KMS-11 (cell line): ENCODE measurements around the gene PLD4.

Source experiments
- H2AFZ ChIP-seq: fragments of 200-600 bp; sonication (generic); 2 replicates; pipeline ENCODE4 v1.6.1; 2016; ENCODE audit warnings: antibody characterized with exemption, mixed run types, low read depth
- H3K27ac ChIP-seq: fragments of 200-600 bp; sonication (generic); 2 replicates; pipeline ENCODE4 v1.6.1; 2016; ENCODE audit warnings: mild to moderate bottlenecking, mixed run types
- H3K27me3 ChIP-seq: fragments of 200-600 bp; sonication (generic); 2 replicates; pipeline ENCODE4 v1.6.1; 2017; ENCODE audit warnings: mild to moderate bottlenecking, low read depth, mixed run types, moderate library complexity; ENCODE audit not compliant: insufficient read depth
- H3K36me3 ChIP-seq: fragments of 200-600 bp; sonication (generic); 2 replicates; pipeline ENCODE4 v1.6.1; 2017; ENCODE audit warnings: mild to moderate bottlenecking, mixed run types; ENCODE audit not compliant: insufficient read depth
- H3K4me1 ChIP-seq: fragments of 200-600 bp; sonication (generic); 2 replicates; pipeline ENCODE4 v1.6.1; 2016; ENCODE audit warnings: mild to moderate bottlenecking, low read depth, mixed run types; ENCODE audit not compliant: poor library complexity, severe bottlenecking
- H3K4me2 ChIP-seq: fragments of 200-600 bp; sonication (generic); 2 replicates; pipeline ENCODE4 v1.7.0; 2016; ENCODE audit warnings: mild to moderate bottlenecking, mixed run types
- H3K4me3 ChIP-seq: fragments of 200-600 bp; sonication (generic); IDR thresholded peaks from 2 replicates; pipeline ENCODE4 v1.6.1; 2017; ENCODE audit warnings: low read depth, low read length, mixed read lengths; ENCODE audit not compliant: insufficient read depth
- H3K79me2 ChIP-seq: fragments of 200-600 bp; sonication (generic); 2 replicates; pipeline ENCODE4 v1.6.1; 2016; ENCODE audit warnings: low read depth, mixed run types; ENCODE audit not compliant: insufficient read depth
- H3K9ac ChIP-seq: fragments of 200-600 bp; sonication (generic); 2 replicates; pipeline ENCODE4 v1.6.1; 2016; ENCODE audit warnings: mild to moderate bottlenecking, mixed run types
- H4K20me1 ChIP-seq: fragments of 200-600 bp; sonication (generic); 2 replicates; pipeline ENCODE4 v1.6.1; 2016; ENCODE audit warnings: mild to moderate bottlenecking, mixed run types; ENCODE audit not compliant: insufficient read depth
- CTCF ChIP-seq: fragments of 200-600 bp; sonication (generic); conservative IDR thresholded peaks from 2 replicates; pipeline ENCODE4 v1.6.1; 2017; ENCODE audit warnings: low read depth, mild to moderate bottlenecking, antibody characterized with exemption, low read length, moderate library complexity, mixed read lengths

Gene PLD4

GRCh38 chr14:104879983-104880565 is 44.6 kb upstream of the PLD4 start:
- no peak overlapping the region for H3K9ac ChIP-seq
- H3K4me1 ChIP-seq, result peaks cover 19% of the 10 kb centered on the region
- H3K79me2 ChIP-seq, result no peaks in the 10 kb centered on the region
- H2AFZ ChIP-seq, result no peak overlapping the region
- TF ChIP-seq CTCF, result no peak
- H3K27me3 ChIP-seq, result no peaks in the 10 kb centered on the region
- no peaks in the 10 kb centered on the region for H4K20me1 ChIP-seq
- no peak overlapping the region for H3K4me2 ChIP-seq
- H3K4me3 ChIP-seq, result no peak overlapping the region
- H3K36me3 ChIP-seq, result no peaks in the 10 kb centered on the region
- no peak overlapping the region for H3K27ac ChIP-seq

- Histone ChIP-seq H3K27me3 (no peaks in the 10 kb centered on the region), H4K20me1 (no peaks in the 10 kb centered on the region), H3K4me3 (no peak overlapping the region), H3K9ac (no peak overlapping the region), H3K4me1 (peaks cover 19% of the 10 kb centered on the region), H3K27ac (no peak overlapping the region), H3K4me2 (no peak overlapping the region), H3K79me2 (no peaks in the 10 kb centered on the region), H2AFZ (no peak overlapping the region), H3K36me3 (no peaks in the 10 kb centered on the region)
- TF ChIP-seq CTCF, result no peak
Measured at GRCh38 chr14:104880584-104881210, 44.0 kb upstream of the PLD4 start.

GRCh38 chr14:104881369-104881979 is 43.2 kb upstream of the PLD4 start:
- no peak for TF ChIP-seq CTCF
- Histone ChIP-seq H4K20me1 (no peaks in the 10 kb centered on the region), H2AFZ (no peak overlapping the region), H3K36me3 (no peaks in the 10 kb centered on the region), H3K4me1 (peaks cover 18% of the 10 kb centered on the region), H3K4me3 (no peak overlapping the region), H3K9ac (no peak overlapping the region), H3K4me2 (no peak overlapping the region), H3K27me3 (no peaks in the 10 kb centered on the region), H3K79me2 (no peaks in the 10 kb centered on the region), H3K27ac (no peak overlapping the region)

GRCh38 chr14:104882325-104882973 is 42.2 kb upstream of the PLD4 start:
- Histone ChIP-seq H3K79me2 (no peaks in the 10 kb centered on the region), H3K4me2 (no peak overlapping the region), H3K4me1 (peaks cover 15% of the 10 kb centered on the region), H4K20me1 (no peaks in the 10 kb centered on the region), H3K9ac (no peak overlapping the region), H3K4me3 (no peak overlapping the region), H2AFZ (no peak overlapping the region), H3K27me3 (no peaks in the 10 kb centered on the region), H3K27ac (no peak overlapping the region), H3K36me3 (no peaks in the 10 kb centered on the region)
- no peak for TF ChIP-seq CTCF
